Breast epithelium (tissue), 3 donors: ENCODE results near the gene MACROH2A2. TPM values are rescaled to one million over a fixed set of nuclear protein-coding genes. Genes with fewer than 3 reads are reported as not detected.

Experiments used
- total RNA-seq, 3 donors: library from RNA; depleted of rRNA; stranded (reverse); fragments of >200 nt; gene quantifications; one replicate each; pipeline ENCODE4 v1.1.0, GENCODE V29; 2016

The MACROH2A2 gene
- total RNA-seq, 3 donors from 2014 or later = 4.8 to 19.5 (median 15.4) TPM

Other genes with a start within 250 kb of the MACROH2A2 start
- 10 to 100 TPM; 14.3 to 42.1 (median 33.1) TPM for gene AIFM2, start 80.0 kb downstream of the MACROH2A2 start, total RNA-seq
- 10 to 100 TPM; 12.5 to 19.9 (median 19.7) TPM for gene TYSND1, start 93.9 kb downstream of the MACROH2A2 start, total RNA-seq
- 10 to 100 TPM; 87.5 to 95.4 (median 95.4) TPM for gene SAR1A, start 117.7 kb downstream of the MACROH2A2 start, total RNA-seq
- gene PPA1, start 180.6 kb downstream of the MACROH2A2 start, total RNA-seq = 100 to 1,000 TPM in 2 of 3 donors, 10 to 100 TPM in 1; 86.9 to 174 (median 164) TPM
- gene NPFFR1, start 231.2 kb downstream of the MACROH2A2 start, total RNA-seq = under 1 TPM in 1 of 3 donors, not detected in 2; 0.44 TPM